Hepatocyte (in vitro differentiated cells): Measurements from ENCODE around the gene TRAFD1. TPM values are rescaled to one million over a fixed set of nuclear protein-coding genes. Genes with fewer than 3 reads are reported as not detected.

Experiments
- DNase-seq: peaks from one replicate; pipeline ENCODE4 v3.0.0-alpha.2; 2016; ENCODE audit warnings: low spot score
- H2AFZ ChIP-seq: fragments of 200-600 bp; sonication (generic); 2 replicates; pipeline ENCODE4 v1.6.0; 2016; ENCODE audit warnings: antibody characterized with exemption, mild to moderate bottlenecking
- H3K27ac ChIP-seq: fragments of 200-600 bp; sonication (generic); 2 replicates; pipeline ENCODE4 v1.5.1; 2016; ENCODE audit warnings: mild to moderate bottlenecking
- H3K27me3 ChIP-seq: fragments of 200-600 bp; sonication (generic); 2 replicates; pipeline ENCODE4 v1.6.1; 2016
- H3K36me3 ChIP-seq: fragments of 200-600 bp; sonication (generic); replicated peaks from 2 replicates; pipeline ENCODE4 v1.5.1; 2016; ENCODE audit warnings: low read depth; ENCODE audit not compliant: insufficient read depth
- H3K4me1 ChIP-seq: fragments of 200-600 bp; sonication (generic); 2 replicates; pipeline ENCODE4 v1.5.1; 2016; ENCODE audit warnings: mild to moderate bottlenecking, moderate library complexity; ENCODE audit not compliant: insufficient read depth
- H3K4me2 ChIP-seq: fragments of 200-600 bp; sonication (generic); 2 replicates; pipeline ENCODE4 v1.6.0; 2016
- H3K4me3 ChIP-seq: fragments of 200-600 bp; sonication (generic); 2 replicates; pipeline ENCODE4 v1.5.1; 2016; ENCODE audit warnings: mild to moderate bottlenecking
- H3K79me2 ChIP-seq: fragments of 200-600 bp; sonication (generic); 2 replicates; pipeline ENCODE4 v1.6.0; 2017; ENCODE audit warnings: mild to moderate bottlenecking
- H3K9me2 ChIP-seq: fragments of 200-600 bp; sonication (generic); replicated peaks from 2 replicates; pipeline ENCODE4 v1.6.0; 2017; ENCODE audit warnings: mild to moderate bottlenecking; ENCODE audit not compliant: insufficient read depth
- H3K9me3 ChIP-seq: fragments of 200-600 bp; sonication (generic); 2 replicates; pipeline ENCODE4 v1.5.1; 2016; ENCODE audit warnings: low read depth, mild to moderate bottlenecking
- H4K20me1 ChIP-seq: fragments of 200-600 bp; sonication (generic); 2 replicates; pipeline ENCODE4 v1.6.0; 2016; ENCODE audit warnings: mild to moderate bottlenecking; ENCODE audit not compliant: insufficient read depth, poor library complexity, severe bottlenecking
- EZH2 ChIP-seq: fragments of 200-600 bp; sonication (generic); IDR thresholded peaks from 2 replicates; pipeline ENCODE4 v1.6.1; 2016; ENCODE audit warnings: antibody characterized with exemption, mild to moderate bottlenecking, borderline replicate concordance
- EZH2phosphoT487 ChIP-seq: fragments of 200-600 bp; sonication (generic); IDR thresholded peaks from one replicate; pipeline ENCODE4 v1.6.1; 2018; ENCODE audit warnings: antibody characterized with exemption, mild to moderate bottlenecking, low read depth, moderate library complexity; ENCODE audit not compliant: unreplicated experiment, severe bottlenecking
- WGBS: methylation state at CpG from one replicate; pipeline ENCODE4 v1.1.6; 2016; ENCODE audit warnings: low lambda C conversion rate; ENCODE audit errors: missing lambda C conversion rate; 5-methylcytosine and 5-hydroxymethylcytosine counted together
- polyA plus RNA-seq: library from polyadenylated mRNA; unstranded; fragments of >200 nt; fragmentation: Nextera tagmentation; extraction: Ambion mirVana; gene quantifications from 2 replicates; pipeline ENCODE4 v1.2.1, GENCODE V29; 2016
- total RNA-seq: library from RNA; depleted of rRNA; stranded (reverse); fragments of >200 nt; gene quantifications from 2 replicates; pipeline ENCODE4 v1.2.3, GENCODE V29; 2014
- TF ChIP-seq, protein P1 (sequence below): fragments of 200-600 bp; sonication (generic); IDR thresholded peaks from 2 replicates; pipeline ENCODE4 v1.5.1; 2016; ENCODE audit warnings: antibody characterized with exemption, mild to moderate bottlenecking; ENCODE audit not compliant: poor library complexity

The TRAFD1 gene, protein sequence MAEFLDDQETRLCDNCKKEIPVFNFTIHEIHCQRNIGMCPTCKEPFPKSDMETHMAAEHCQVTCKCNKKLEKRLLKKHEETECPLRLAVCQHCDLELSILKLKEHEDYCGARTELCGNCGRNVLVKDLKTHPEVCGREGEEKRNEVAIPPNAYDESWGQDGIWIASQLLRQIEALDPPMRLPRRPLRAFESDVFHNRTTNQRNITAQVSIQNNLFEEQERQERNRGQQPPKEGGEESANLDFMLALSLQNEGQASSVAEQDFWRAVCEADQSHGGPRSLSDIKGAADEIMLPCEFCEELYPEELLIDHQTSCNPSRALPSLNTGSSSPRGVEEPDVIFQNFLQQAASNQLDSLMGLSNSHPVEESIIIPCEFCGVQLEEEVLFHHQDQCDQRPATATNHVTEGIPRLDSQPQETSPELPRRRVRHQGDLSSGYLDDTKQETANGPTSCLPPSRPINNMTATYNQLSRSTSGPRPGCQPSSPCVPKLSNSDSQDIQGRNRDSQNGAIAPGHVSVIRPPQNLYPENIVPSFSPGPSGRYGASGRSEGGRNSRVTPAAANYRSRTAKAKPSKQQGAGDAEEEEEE
- 33.9 and 37.1 TPM in 2 replicates for total RNA-seq
- 37.3 and 39.4 TPM in 2 replicates for polyA plus RNA-seq

DNA sequence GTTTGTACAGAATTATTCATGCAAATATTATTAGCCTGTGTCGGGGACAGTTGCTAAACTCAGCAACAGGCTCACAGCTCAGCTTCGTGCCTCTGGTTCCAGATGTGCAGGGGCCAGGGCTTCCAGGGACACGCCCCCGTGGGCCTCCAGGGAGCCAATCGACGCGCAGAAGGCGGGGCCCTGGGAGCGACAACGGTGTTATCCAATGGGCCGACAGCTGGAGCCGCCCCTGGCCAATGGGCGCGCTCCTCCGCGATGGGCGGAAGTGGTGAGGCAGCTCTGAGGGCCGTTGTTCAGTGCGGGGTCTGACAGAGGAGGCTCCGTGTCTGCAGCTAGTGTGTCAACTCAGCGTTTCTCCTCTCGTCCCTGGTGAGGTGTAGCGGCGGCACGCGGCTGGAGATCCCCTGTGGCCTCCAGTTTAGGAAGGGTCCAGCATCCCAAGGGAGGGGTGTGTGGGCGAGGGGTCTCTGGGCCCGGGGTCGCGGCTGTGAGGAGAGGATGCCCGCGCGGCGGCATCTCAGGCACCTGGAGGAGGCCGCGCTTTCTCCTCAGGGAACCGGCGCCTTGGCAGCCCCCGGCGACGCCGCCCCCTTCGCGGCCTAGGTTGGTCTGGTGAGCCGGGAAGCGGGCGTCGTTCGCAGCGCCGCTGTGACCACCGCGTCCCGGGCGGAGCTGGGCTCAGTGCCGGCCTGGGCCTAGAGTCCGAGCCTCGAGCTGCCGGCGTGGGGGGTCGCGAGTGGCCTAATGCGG lies at the start of gene TRAFD1:
Gene TRAFD1 (plus strand): TSS at position 311 of the 750 bp plus-strand sequence. CDS start 4,963 bp downstream, outside the sequence.
- 1% methylated on average over 53 of the region's 63 CpGs for WGBS
- no peaks in the 10 kb centered on the region for H3K27me3 ChIP-seq
- H4K20me1 ChIP-seq: no peaks in the 10 kb centered on the region
- H3K36me3 ChIP-seq: no peaks in the 10 kb centered on the region
- peak within 1 kb of the TSS; percentile 54 for H2AFZ ChIP-seq
- peak; percentile 98 for DNase-seq
- no peaks in the 10 kb centered on the region for H3K9me3 ChIP-seq
- H3K4me1 ChIP-seq: peaks cover 28% of the 10 kb centered on the region
- peak within 1 kb of the TSS; percentile 91 for H3K27ac ChIP-seq
- no peaks in the 10 kb centered on the region for H3K9me2 ChIP-seq
- H3K4me2 ChIP-seq: peak within 1 kb of the TSS; percentile 91
- TF ChIP-seq EZH2 (no peak), EZH2phosphoT487 (no peak)
- TF ChIP-seq, protein P1, sequence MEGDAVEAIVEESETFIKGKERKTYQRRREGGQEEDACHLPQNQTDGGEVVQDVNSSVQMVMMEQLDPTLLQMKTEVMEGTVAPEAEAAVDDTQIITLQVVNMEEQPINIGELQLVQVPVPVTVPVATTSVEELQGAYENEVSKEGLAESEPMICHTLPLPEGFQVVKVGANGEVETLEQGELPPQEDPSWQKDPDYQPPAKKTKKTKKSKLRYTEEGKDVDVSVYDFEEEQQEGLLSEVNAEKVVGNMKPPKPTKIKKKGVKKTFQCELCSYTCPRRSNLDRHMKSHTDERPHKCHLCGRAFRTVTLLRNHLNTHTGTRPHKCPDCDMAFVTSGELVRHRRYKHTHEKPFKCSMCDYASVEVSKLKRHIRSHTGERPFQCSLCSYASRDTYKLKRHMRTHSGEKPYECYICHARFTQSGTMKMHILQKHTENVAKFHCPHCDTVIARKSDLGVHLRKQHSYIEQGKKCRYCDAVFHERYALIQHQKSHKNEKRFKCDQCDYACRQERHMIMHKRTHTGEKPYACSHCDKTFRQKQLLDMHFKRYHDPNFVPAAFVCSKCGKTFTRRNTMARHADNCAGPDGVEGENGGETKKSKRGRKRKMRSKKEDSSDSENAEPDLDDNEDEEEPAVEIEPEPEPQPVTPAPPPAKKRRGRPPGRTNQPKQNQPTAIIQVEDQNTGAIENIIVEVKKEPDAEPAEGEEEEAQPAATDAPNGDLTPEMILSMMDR: no peak
- H3K4me3 ChIP-seq: peak within 1 kb of the TSS; percentile 75
- H3K79me2 ChIP-seq: peaks cover 43% of the 10 kb centered on the region

DNA sequence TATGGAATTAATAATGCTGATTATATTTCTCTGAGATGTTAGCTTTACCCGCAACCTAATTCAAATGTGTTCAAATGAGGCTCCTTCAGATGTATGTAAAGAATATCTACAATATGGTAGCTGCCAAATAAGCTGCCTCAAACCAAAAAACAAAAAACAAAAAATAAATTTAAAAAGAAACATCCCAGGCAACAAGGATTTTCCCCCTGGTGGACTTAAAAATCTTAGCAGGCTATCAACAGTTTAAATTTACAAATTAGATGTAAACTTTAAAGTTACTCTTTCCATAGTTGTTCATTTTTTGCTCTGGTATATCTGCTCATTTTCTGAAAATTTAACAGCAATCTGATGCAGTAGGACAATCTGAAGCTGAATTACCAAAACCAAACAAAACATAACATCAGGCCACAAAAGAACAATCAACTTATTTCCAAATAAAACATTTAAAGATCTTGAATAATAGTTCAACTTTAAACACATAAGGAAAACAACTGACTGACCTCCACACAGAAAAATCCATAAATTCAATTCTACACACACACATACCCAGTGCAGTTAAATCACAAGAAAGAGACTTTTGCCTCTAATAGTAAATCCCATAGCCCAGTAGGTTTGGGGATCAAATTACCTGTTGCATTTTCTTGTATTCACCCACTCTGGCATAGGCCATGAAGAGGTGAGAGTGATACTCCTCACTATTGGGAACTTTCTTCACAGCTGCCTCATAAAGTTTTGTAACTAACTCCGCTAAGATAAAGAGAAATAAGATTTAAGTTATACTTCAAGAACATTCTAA lies 38.1 kb upstream of the TRAFD1 start:
- Histone ChIP-seq H3K36me3 (peaks cover 6% of the 10 kb centered on the region), H4K20me1 (no peaks in the 10 kb centered on the region), H3K79me2 (peaks cover 44% of the 10 kb centered on the region), H3K9me2 (no peaks in the 10 kb centered on the region), H3K27me3 (no peaks in the 10 kb centered on the region), H3K27ac (no peak overlapping the region), H3K4me3 (no peak overlapping the region), H3K4me1 (no peaks in the 10 kb centered on the region), H3K9me3 (no peaks in the 10 kb centered on the region), H3K4me2 (no peak overlapping the region), H2AFZ (no peak overlapping the region)
- 96% methylated on average over 2 of the region's 2 CpGs for WGBS
- DNase-seq: no peak
- TF ChIP-seq EZH2phosphoT487: no peak
- no peak for TF ChIP-seq EZH2

DNA sequence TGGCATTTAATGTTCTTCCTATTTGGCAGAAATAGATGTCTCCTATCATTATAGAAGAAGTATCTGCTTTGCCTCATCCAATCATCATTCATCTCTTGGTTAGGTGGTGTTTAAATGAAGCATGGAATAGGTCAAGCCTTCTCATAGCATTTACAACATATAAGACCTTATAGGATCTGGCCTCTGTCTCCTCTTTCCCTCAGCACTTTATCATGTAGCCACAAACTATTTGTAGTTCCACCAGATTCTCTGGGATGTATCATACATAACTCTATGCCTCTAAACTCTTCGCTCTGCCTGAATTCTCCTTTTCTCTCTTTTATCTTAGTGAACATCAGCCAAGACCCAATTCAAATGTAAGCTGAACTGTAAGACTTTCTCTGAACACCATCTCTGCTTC lies 37.5 kb upstream of the TRAFD1 start:
- TF ChIP-seq EZH2 (no peak), EZH2phosphoT487 (no peak)
- TF ChIP-seq, protein P1: no peak
- H3K9me3 ChIP-seq: no peaks in the 10 kb centered on the region
- H3K9me2 ChIP-seq: no peaks in the 10 kb centered on the region
- no peak overlapping the region for H3K4me3 ChIP-seq
- H3K4me1 ChIP-seq: no peaks in the 10 kb centered on the region
- WGBS: 90% methylated on average over 1 of the region's 1 CpG
- H3K36me3 ChIP-seq: peaks cover 6% of the 10 kb centered on the region
- peaks cover under 1% of the 10 kb centered on the region for H4K20me1 ChIP-seq
- H3K27ac ChIP-seq: no peak overlapping the region
- no peaks in the 10 kb centered on the region for H3K27me3 ChIP-seq
- no peak overlapping the region for H3K4me2 ChIP-seq
- no peak for DNase-seq
- peaks cover 50% of the 10 kb centered on the region for H3K79me2 ChIP-seq
- no peak overlapping the region for H2AFZ ChIP-seq
